Neural cell (in vitro differentiated cells): Measurements from ENCODE around the gene HLF. TPM values are rescaled to one million over a fixed set of nuclear protein-coding genes. Genes with fewer than 3 reads are reported as not detected.

Experiments
- H2AFZ ChIP-seq: fragments of 200-600, 300-800 bp; sonication (generic), shearing (Covaris generic); 2 replicates; pipeline ENCODE4 v1.6.0; 2014; ENCODE audit warnings: low read depth, mild to moderate bottlenecking, antibody characterized with exemption, low read length, moderate library complexity
- H3F3A ChIP-seq: fragments of 200-600 bp; shearing (Covaris generic); 2 replicates; pipeline ENCODE4 v1.6.1; 2016; ENCODE audit warnings: mild to moderate bottlenecking, moderate library complexity, mixed read lengths, antibody characterized with exemption, low read length; ENCODE audit not compliant: insufficient read depth, poor library complexity, severe bottlenecking
- H3K27ac ChIP-seq: fragments of 200-600, 300-800 bp; sonication (generic), shearing (Covaris generic); 2 replicates; pipeline ENCODE4 v1.5.1; 2014; ENCODE audit warnings: mild to moderate bottlenecking, low read length, moderate library complexity
- H3K27me3 ChIP-seq: fragments of 300-800, 200-600 bp; sonication (generic), shearing (Covaris generic); 2 replicates; pipeline ENCODE4 v1.6.0; 2014; ENCODE audit warnings: mild to moderate bottlenecking, low read depth, low read length, moderate library complexity; ENCODE audit not compliant: insufficient read depth
- H3K36me3 ChIP-seq: fragments of 300-800, 200-600 bp; sonication (generic), shearing (Covaris generic); 2 replicates; pipeline ENCODE4 v1.5.1; 2014; ENCODE audit warnings: mild to moderate bottlenecking, antibody characterized with exemption, low read length, moderate library complexity; ENCODE audit not compliant: insufficient read depth
- H3K4me2 ChIP-seq: fragments of 300-800, 200-600 bp; sonication (generic), shearing (Covaris generic); 2 replicates; pipeline ENCODE4 v1.6.0; 2014; ENCODE audit warnings: mild to moderate bottlenecking, low read length
- H3K4me3 ChIP-seq: fragments of 300-800, 200-600 bp; sonication (generic), shearing (Covaris generic); 2 replicates; pipeline ENCODE4 v1.5.1; 2014; ENCODE audit warnings: mild to moderate bottlenecking, low read length, moderate library complexity
- H3K79me2 ChIP-seq: fragments of 200-600 bp; shearing (Covaris generic); replicated peaks from 2 replicates; pipeline ENCODE4 v1.6.0; 2014; ENCODE audit warnings: mild to moderate bottlenecking, low read length, moderate library complexity; ENCODE audit not compliant: insufficient read depth
- H3K9ac ChIP-seq: fragments of 300-800, 200-600 bp; sonication (generic), shearing (Covaris generic); 2 replicates; pipeline ENCODE4 v1.6.1; 2016; ENCODE audit warnings: mild to moderate bottlenecking, low read length, mixed read lengths
- H3K9me2 ChIP-seq: fragments of 200-600 bp; shearing (Covaris generic); 2 replicates; pipeline ENCODE4 v1.6.1; 2016; ENCODE audit warnings: mild to moderate bottlenecking, low read length, mixed read lengths; ENCODE audit not compliant: insufficient read depth
- H3K9me3 ChIP-seq: fragments of 200-600, 300-800 bp; sonication (generic), shearing (Covaris generic); 2 replicates; pipeline ENCODE4 v1.6.1; 2016; ENCODE audit warnings: mild to moderate bottlenecking, mixed run types, low read length, moderate library complexity, mixed read lengths
- H4K20me1 ChIP-seq: fragments of 200-600 bp; shearing (Covaris generic); 2 replicates; pipeline ENCODE4 v1.6.1; 2016; ENCODE audit warnings: mild to moderate bottlenecking, mixed run types; ENCODE audit not compliant: insufficient read depth
- CTCF ChIP-seq: fragments of 450-650 bp; IDR thresholded peaks from 2 replicates; pipeline ENCODE4 v1.5.1; 2014; ENCODE audit warnings: antibody characterized with exemption, mild to moderate bottlenecking, moderate library complexity; ENCODE audit not compliant: poor library complexity, severe bottlenecking
- EP300 ChIP-seq: fragments of 450-650 bp; conservative IDR thresholded peaks from 2 replicates; pipeline ENCODE4 v1.6.1; 2014; ENCODE audit warnings: antibody characterized with exemption, mild to moderate bottlenecking, moderate library complexity; ENCODE audit not compliant: poor library complexity, severe bottlenecking
- EZH2 ChIP-seq: fragments of 200-600, 300-800 bp; shearing (Covaris generic), sonication (generic); IDR thresholded peaks from 2 replicates; pipeline ENCODE4 v1.6.1; 2014; ENCODE audit warnings: antibody characterized with exemption, low read length, borderline replicate concordance, mild to moderate bottlenecking; ENCODE audit not compliant: insufficient read depth, poor library complexity, severe bottlenecking
- MXI1 ChIP-seq: fragments of 450-650 bp; conservative IDR thresholded peaks from 2 replicates; pipeline ENCODE4 v1.6.1; 2014; ENCODE audit warnings: antibody characterized with exemption, mild to moderate bottlenecking; ENCODE audit not compliant: poor library complexity, severe bottlenecking
- POLR2AphosphoS5 ChIP-seq: IDR thresholded peaks from 2 replicates; pipeline ENCODE4 v1.6.1; 2012
- RAD21 ChIP-seq: fragments of 450-650 bp; conservative IDR thresholded peaks from 2 replicates; pipeline ENCODE4 v1.6.1; 2014; ENCODE audit warnings: antibody characterized with exemption, mild to moderate bottlenecking, moderate library complexity
- REST ChIP-seq: IDR thresholded peaks from 2 replicates; pipeline ENCODE4 v1.6.1; 2012; ENCODE audit warnings: borderline replicate concordance
- TAF1 ChIP-seq: IDR thresholded peaks from 2 replicates; pipeline ENCODE4 v1.6.1; 2012; ENCODE audit warnings: low read depth
- polyA plus RNA-seq: library from polyadenylated mRNA; depleted of rRNA; stranded (reverse); fragments of >200 nt; gene quantifications from 2 replicates; pipeline ENCODE4 v1.2.3, GENCODE V29; 2014

HLF gene
- polyA plus RNA-seq, 1 donor from 2014 or later = 0.71 TPM

GRCh38 chr17:55236316-55236715 lies 28.4 kb upstream of the HLF start:
- Histone ChIP-seq H3K9me2 (no peaks in the 10 kb centered on the region), H3F3A (peaks cover 9% of the 10 kb centered on the region), H3K4me2 (no peak overlapping the region), H3K4me3 (no peak overlapping the region), H3K9me3 (no peaks in the 10 kb centered on the region), H3K27me3 (no peaks in the 10 kb centered on the region), H3K9ac (no peak overlapping the region), H2AFZ (no peak overlapping the region), H3K36me3 (no peaks in the 10 kb centered on the region), H4K20me1 (no peaks in the 10 kb centered on the region), H3K79me2 (no peaks in the 10 kb centered on the region), H3K27ac (no peak overlapping the region)
- TF ChIP-seq REST (no peak), EP300 (no peak), POLR2AphosphoS5 (no peak), CTCF (no peak), EZH2 (no peak), MXI1 (no peak)

GRCh38 chr17:55237268-55237667 lies 27.5 kb upstream of the HLF start:
- no peaks in the 10 kb centered on the region for H3K79me2 ChIP-seq
- no peaks in the 10 kb centered on the region for H3K9me2 ChIP-seq
- TF ChIP-seq EP300 = no peak
- TF ChIP-seq REST = no peak
- no peak for TF ChIP-seq MXI1
- TF ChIP-seq POLR2AphosphoS5 = no peak
- TF ChIP-seq EZH2 = no peak
- no peak for TF ChIP-seq RAD21
- TF ChIP-seq TAF1 = no peak
- no peaks in the 10 kb centered on the region for H4K20me1 ChIP-seq
- no peak overlapping the region for H3K9ac ChIP-seq
- H3K4me3 ChIP-seq = no peak overlapping the region
- no peaks in the 10 kb centered on the region for H3K36me3 ChIP-seq
- H3K27me3 ChIP-seq = no peaks in the 10 kb centered on the region
- H3K9me3 ChIP-seq = no peaks in the 10 kb centered on the region
- H2AFZ ChIP-seq = no peak overlapping the region
- H3K4me2 ChIP-seq = no peak overlapping the region
- peaks cover 9% of the 10 kb centered on the region for H3F3A ChIP-seq
- no peak overlapping the region for H3K27ac ChIP-seq
